Esophagus squamous epithelium (tissue), 5 donors: ENCODE measurements around the gene TRAPPC2. TPM values are rescaled to one million over a fixed set of nuclear protein-coding genes. Genes with fewer than 3 reads are reported as not detected.

ENCODE experiments used
- DNase-seq: peaks from one replicate; lab custom pipeline; 2025; lab: John Stamatoyannopoulos, UW
- H3K27ac ChIP-seq, 4 donors: fragments of 200-600 bp; sonication (generic); one replicate each; pipeline ENCODE4 v1.5.1; 2016 to 2019; ENCODE audit warnings: mild to moderate bottlenecking in 1 of 4
- H3K27me3 ChIP-seq, 4 donors: fragments of 200-600 bp; sonication (generic); 1 replicate in 3 of 4; 2 replicates in 1 of 4; pipeline versions ENCODE4 v1.5.1 to v1.6.0; 2017 to 2021; ENCODE audit warnings: antibody characterized with exemption in 1 of 4
- H3K36me3 ChIP-seq, 3 donors: fragments of 200-600 bp; sonication (generic); one replicate each; pipeline ENCODE4 v1.5.1; 2016 to 2019
- H3K4me1 ChIP-seq, 3 donors: fragments of 200-600 bp; sonication (generic); one replicate each; pipeline ENCODE4 v1.5.1; 2017 to 2019
- H3K4me3 ChIP-seq, 4 donors: fragments of 200-600 bp; sonication (generic); 1 replicate in 3 of 4; 2 replicates in 1 of 4; pipeline ENCODE4 v1.5.1; 2016 to 2019; ENCODE audit warnings: mild to moderate bottlenecking in 2 of 4, moderate library complexity in 1 of 4
- H3K9me3 ChIP-seq, 3 donors: fragments of 200-600 bp; sonication (generic); one replicate each; pipeline ENCODE4 v1.5.1; 2016 to 2019
- POLR2A ChIP-seq, 4 donors: fragments of 450-650 bp; IDR thresholded peaks; one replicate each; pipeline ENCODE4 v1.6.1; 2017; ENCODE audit warnings: antibody characterized with exemption in 4 of 4, mild to moderate bottlenecking in 4 of 4, moderate library complexity in 3 of 4
- WGBS, 2 donors: methylation state at CpG; one replicate each; pipeline ENCODE4 v1.1.5; 2018; 5-methylcytosine and 5-hydroxymethylcytosine counted together
- intact Hi-C: fragments of 100-400 bp; cut with DNase I; formaldehyde crosslinking; loops from one replicate; pipeline ENCODE4 v1.15.0; 2022
- total RNA-seq, 4 donors: library from RNA; depleted of rRNA; stranded (reverse); fragments of >200 nt; gene quantifications; one replicate each; pipeline ENCODE4 v1.1.0, GENCODE V29; 2016
- TF ChIP-seq, protein P1 (sequence below), 6 experiments: fragments of 450-650 bp in 4 of 6; fragments of 200-600 bp in 2 of 6; sonication (generic) in 2 of 6; IDR thresholded peaks; one replicate each; pipeline ENCODE4 v1.5.1; 2016 to 2019; ENCODE audit warnings: antibody characterized with exemption in 6 of 6, mild to moderate bottlenecking in 4 of 6, moderate library complexity in 4 of 6
- donor health status: DM: yes; HTN: yes; CAD: no.

TRAPPC2 gene
- total RNA-seq, 4 donors from 2014 or later = 8.9 to 12.8 (median 11.0) TPM

DNA sequence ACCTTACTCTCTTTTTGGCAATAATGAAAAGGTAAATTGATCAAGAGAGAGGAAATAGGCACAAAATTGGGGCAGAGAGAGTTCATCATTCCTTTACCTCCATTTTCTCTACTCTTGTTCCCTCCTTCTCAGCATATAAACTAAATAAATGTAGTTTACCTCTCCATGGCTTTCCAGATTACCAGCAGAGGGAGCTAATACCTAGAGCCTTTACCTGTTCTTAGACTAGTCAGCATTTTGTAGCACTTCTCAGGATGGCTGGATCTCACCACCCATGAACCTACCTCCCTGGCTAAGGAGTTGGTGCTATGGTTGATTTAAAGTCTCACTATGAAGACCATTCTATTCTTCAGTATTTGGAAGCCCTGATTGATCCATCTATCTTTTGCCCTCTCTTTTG is 15.8 kb upstream of the TRAPPC2 start:
- Histone ChIP-seq H3K4me3 (no peak overlapping the region), H3K36me3 (peaks cover 0 to 68% (median 6%) of the 10 kb centered on the region in 3 donors), H3K9me3 (no peaks in the 10 kb centered on the region), H3K27me3 (no peaks in the 10 kb centered on the region), H3K27ac (no peak overlapping the region), H3K4me1 (no peaks in the 10 kb centered on the region)
- intact Hi-C loops = loop anchor here (10.0 kb wide), 1 partner anchor 285 kb away; no protein-coding TSS in a partner anchor
- no peak for DNase-seq
- TF ChIP-seq, protein P1, sequence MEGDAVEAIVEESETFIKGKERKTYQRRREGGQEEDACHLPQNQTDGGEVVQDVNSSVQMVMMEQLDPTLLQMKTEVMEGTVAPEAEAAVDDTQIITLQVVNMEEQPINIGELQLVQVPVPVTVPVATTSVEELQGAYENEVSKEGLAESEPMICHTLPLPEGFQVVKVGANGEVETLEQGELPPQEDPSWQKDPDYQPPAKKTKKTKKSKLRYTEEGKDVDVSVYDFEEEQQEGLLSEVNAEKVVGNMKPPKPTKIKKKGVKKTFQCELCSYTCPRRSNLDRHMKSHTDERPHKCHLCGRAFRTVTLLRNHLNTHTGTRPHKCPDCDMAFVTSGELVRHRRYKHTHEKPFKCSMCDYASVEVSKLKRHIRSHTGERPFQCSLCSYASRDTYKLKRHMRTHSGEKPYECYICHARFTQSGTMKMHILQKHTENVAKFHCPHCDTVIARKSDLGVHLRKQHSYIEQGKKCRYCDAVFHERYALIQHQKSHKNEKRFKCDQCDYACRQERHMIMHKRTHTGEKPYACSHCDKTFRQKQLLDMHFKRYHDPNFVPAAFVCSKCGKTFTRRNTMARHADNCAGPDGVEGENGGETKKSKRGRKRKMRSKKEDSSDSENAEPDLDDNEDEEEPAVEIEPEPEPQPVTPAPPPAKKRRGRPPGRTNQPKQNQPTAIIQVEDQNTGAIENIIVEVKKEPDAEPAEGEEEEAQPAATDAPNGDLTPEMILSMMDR (IDR thresholded peaks at IDR 0.05) = peak; percentile 45 to 65 (median 60)
- no peak for TF ChIP-seq POLR2A (IDR thresholded peaks at IDR 0.05)

DNA sequence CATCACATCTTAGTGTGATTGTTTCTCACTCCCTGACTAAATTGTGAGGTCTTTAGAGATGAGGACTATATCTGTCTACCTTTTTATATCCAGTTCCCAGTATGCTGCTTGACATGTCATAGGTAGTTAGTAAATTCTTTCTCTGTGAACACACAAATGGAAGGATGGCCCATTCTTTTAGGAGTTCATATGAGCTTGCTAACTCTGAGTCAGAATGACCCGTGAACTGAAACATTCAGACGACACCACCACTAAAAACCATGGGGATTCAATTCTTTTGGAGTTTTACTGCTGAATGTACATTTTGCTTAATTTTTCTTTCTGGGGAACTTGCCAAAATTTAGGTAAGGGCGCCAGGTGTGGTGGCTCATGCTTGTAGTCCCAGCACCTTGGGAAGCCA is 14.1 kb upstream of the TRAPPC2 start:
- Histone ChIP-seq H3K36me3 (peaks cover 0 to 66% (median 6%) of the 10 kb centered on the region in 3 donors), H3K9me3 (no peaks in the 10 kb centered on the region), H3K4me1 (no peaks in the 10 kb centered on the region), H3K4me3 (no peak overlapping the region), H3K27ac (no peak overlapping the region), H3K27me3 (no peaks in the 10 kb centered on the region)
- no peak for DNase-seq
- intact Hi-C loops = no loop called here
- WGBS, 2 donors = 76 to 84% methylated on average over 3 of the region's 3 CpGs
- no peak for TF ChIP-seq POLR2A (IDR thresholded peaks at IDR 0.05)
- TF ChIP-seq, protein P1 (IDR thresholded peaks at IDR 0.05) = no peak

- intact Hi-C loops = no loop called here
- no peak for DNase-seq
- TF ChIP-seq POLR2A (IDR thresholded peaks at IDR 0.05) = no peak
- TF ChIP-seq, protein P1 (IDR thresholded peaks at IDR 0.05) = peak in 5 of 6 experiments; percentile 9 to 40 (median 32)
- 36 to 40% methylated on average over 1 to 2 of the region's 2 CpGs for WGBS, 2 donors
- Histone ChIP-seq H3K27me3 (no peaks in the 10 kb centered on the region), H3K36me3 (peaks cover 0 to 61% (median 5%) of the 10 kb centered on the region in 3 donors), H3K4me3 (no peak overlapping the region), H3K27ac (no peak overlapping the region), H3K4me1 (no peaks in the 10 kb centered on the region), H3K9me3 (no peaks in the 10 kb centered on the region)
Measured at GRCh38 chrX:13747836-13748235, 13.4 kb upstream of the TRAPPC2 start.

GRCh38 chrX:13742397-13743176 is 8.2 kb upstream of the TRAPPC2 start:
- no peaks in the 10 kb centered on the region for H3K4me1 ChIP-seq
- no peaks in the 10 kb centered on the region for H3K27me3 ChIP-seq
- intact Hi-C loops = loop anchor here (5.0 kb wide), 1 partner anchor 85 kb away; no protein-coding TSS in a partner anchor
- peaks cover 0 to 57% (median 0%) of the 10 kb centered on the region in 3 donors for H3K36me3 ChIP-seq
- WGBS, 2 donors = 71 to 72% methylated on average over 8 to 9 of the region's 13 CpGs
- DNase-seq = no peak
- no peaks in the 10 kb centered on the region for H3K9me3 ChIP-seq
- H3K4me3 ChIP-seq = no peak overlapping the region
- peak overlapping the region in 1 of 4 donors; percentile 29 for H3K27ac ChIP-seq
- TF ChIP-seq POLR2A (IDR thresholded peaks at IDR 0.05) = no peak
- TF ChIP-seq, protein P1 (IDR thresholded peaks at IDR 0.05) = no peak

DNA sequence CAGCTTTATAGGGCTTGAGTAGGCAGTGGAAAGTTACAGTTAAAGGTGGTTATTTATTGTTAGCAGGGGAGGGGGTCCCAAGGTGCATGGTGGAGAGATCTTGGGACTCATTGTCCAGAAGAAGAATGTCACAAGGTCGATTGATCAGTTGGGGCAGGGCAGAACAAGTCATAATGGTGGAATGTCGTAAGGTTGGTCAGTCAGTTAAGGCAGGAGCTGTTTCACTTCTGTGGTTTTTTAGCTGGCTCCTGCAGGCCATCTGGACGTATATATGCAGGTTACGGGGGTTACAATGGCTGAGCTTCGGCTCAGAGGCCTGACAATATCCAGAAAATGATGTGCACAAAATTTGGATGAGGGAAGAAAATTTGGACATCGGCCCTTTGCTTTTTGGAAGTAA is 7.3 kb upstream of the TRAPPC2 start:
- H3K4me3 ChIP-seq = no peak overlapping the region
- no peak overlapping the region for H3K27ac ChIP-seq
- DNase-seq = no peak
- peaks cover 0 to 48% (median 0%) of the 10 kb centered on the region in 3 donors for H3K36me3 ChIP-seq
- intact Hi-C loops = loop anchor here (5.0 kb wide), 1 partner anchor 84 kb away; no protein-coding TSS in a partner anchor
- TF ChIP-seq, protein P1 (IDR thresholded peaks at IDR 0.05) = no peak
- no peak for TF ChIP-seq POLR2A (IDR thresholded peaks at IDR 0.05)
- peaks cover 0 to 5% (median 0%) of the 10 kb centered on the region in 3 donors for H3K4me1 ChIP-seq
- no peaks in the 10 kb centered on the region for H3K27me3 ChIP-seq
- H3K9me3 ChIP-seq = no peaks in the 10 kb centered on the region
- WGBS, 2 donors = 75 to 76% methylated on average over 6 of the region's 6 CpGs
